Panc1 (cell line): ENCODE measurements around the gene ZNF662. TPM values are rescaled to one million over a fixed set of nuclear protein-coding genes. Genes with fewer than 3 reads are reported as not detected.

Source experiments
- ATAC-seq: fragments of 200-7000 bp; cut with Tn5 transposase; 2 replicates; pipeline ENCODE4 v1.9.1; 2020; ENCODE audit warnings: mild to moderate bottlenecking, moderate library complexity
- BruUV-seq: library from RNA; stranded (reverse); fragments of 400-500 nt; replicated peaks from 2 replicates; lab custom pipeline; 2021; lab: Mats Ljungman, UMichigan
- CTCF ChIA-PET: fragments of 300-600 bp; sonication (Branson Sonifier 250); formaldehyde crosslinking; loops from one replicate; lab custom pipeline; 2022; ENCODE audit warnings: antibody characterized with exemption; lab: Charles Lee
- POLR2A ChIA-PET: fragments of 300-600 bp; sonication (Branson Sonifier 250); formaldehyde crosslinking; loops from one replicate; lab custom pipeline; 2022; ENCODE audit warnings: antibody characterized with exemption; lab: Charles Lee
- DNase-seq: peaks from one replicate; pipeline ENCODE4 v3.0.0-alpha.2; 2010; ENCODE audit warnings: low read depth, low spot score
- H3K27ac ChIP-seq: 2 replicates; pipeline ENCODE4 v1.5.1; 2011; ENCODE audit warnings: mild to moderate bottlenecking, low read length, inconsistent platforms
- H3K27me3 ChIP-seq: fragments of 200-500 bp; sonication (Bioruptor generic); 2 replicates; pipeline ENCODE4 v1.6.0; 2014; ENCODE audit warnings: low read length, inconsistent platforms; ENCODE audit not compliant: control insufficient read depth, insufficient read depth
- H3K36me3 ChIP-seq: fragments of 200-500 bp; sonication (Bioruptor generic); 2 replicates; pipeline ENCODE4 v1.5.1; 2014; ENCODE audit warnings: inconsistent platforms, mild to moderate bottlenecking, low read length, moderate library complexity; ENCODE audit not compliant: control insufficient read depth, insufficient read depth
- H3K4me1 ChIP-seq: 2 replicates; pipeline ENCODE4 v1.5.1; 2011; ENCODE audit warnings: inconsistent platforms, mild to moderate bottlenecking, low read length, moderate library complexity; ENCODE audit not compliant: control insufficient read depth, insufficient read depth
- H3K4me3 ChIP-seq, 2 experiments: 2 replicates each; pipeline ENCODE4 v1.5.1; 2011 to 2012; ENCODE audit warnings: low read depth in 2 of 2, low read length in 2 of 2, mild to moderate bottlenecking in 2 of 2, inconsistent platforms in 1 of 2, moderate library complexity in 1 of 2
- H3K9me3 ChIP-seq: fragments of 200-500 bp; sonication (Bioruptor generic); 2 replicates; pipeline ENCODE4 v1.5.1; 2014; ENCODE audit warnings: low read depth, mild to moderate bottlenecking, inconsistent platforms, low read length, moderate library complexity; ENCODE audit not compliant: control insufficient read depth, insufficient read depth
- POLR2AphosphoS5 ChIP-seq: IDR thresholded peaks from 2 replicates; pipeline ENCODE4 v1.6.1; 2012; ENCODE audit warnings: mild to moderate bottlenecking, low read depth, low read length, moderate library complexity
- SIN3A ChIP-seq: IDR thresholded peaks from 2 replicates; pipeline ENCODE4 v1.6.1; 2012; ENCODE audit warnings: low read depth, mild to moderate bottlenecking, low read length, moderate library complexity, borderline replicate concordance; ENCODE audit not compliant: insufficient read depth
- TCF7L2 ChIP-seq: IDR thresholded peaks from 2 replicates; pipeline ENCODE4 v1.6.1; 2011; ENCODE audit warnings: mild to moderate bottlenecking, low read depth, low read length, inconsistent platforms
- in situ Hi-C: cut with HindIII; loops from 2 replicates; pipeline ENCODE4 v1.10.0; 2016; ENCODE audit warnings: low sequenced_read_pairs, low pct_unique_long_range_greater_than_20kb
- intact Hi-C: fragments of 100-400 bp; cut with micrococcal nuclease; formaldehyde crosslinking; loops from one replicate; pipeline ENCODE4 v1.10.0; 2022; ENCODE audit not compliant: unreplicated experiment
- total RNA-seq: library from RNA; stranded (reverse); gene quantifications from one replicate; pipeline ENCODE4 v1.2.1, GENCODE V29; 2021; ENCODE audit not compliant: unreplicated experiment
- TF ChIP-seq, protein P1 (sequence below), 2 experiments: IDR thresholded peaks; 2 replicates each; pipeline ENCODE4 v1.6.1; 2011 to 2012; ENCODE audit warnings: low read depth in 2 of 2, control low read depth in 1 of 2, low read length in 1 of 2, mild to moderate bottlenecking in 1 of 2, moderate library complexity in 1 of 2; ENCODE audit not compliant: insufficient read depth in 1 of 2
- TF ChIP-seq, protein P2 (sequence below): fragments of 450-650 bp; IDR thresholded peaks from 2 replicates; pipeline ENCODE4 v1.5.1; 2017; ENCODE audit warnings: mild to moderate bottlenecking

The ZNF662 gene
- total RNA-seq, 1 experiment from 2014 or later: not detected

- Histone ChIP-seq H3K4me1 (no peaks in the 10 kb centered on the region), H3K9me3 (no peaks in the 10 kb centered on the region), H3K36me3 (no peaks in the 10 kb centered on the region), H3K27ac (no peak overlapping the region), H3K4me3 (no peak overlapping the region), H3K27me3 (no peaks in the 10 kb centered on the region)
- DNase-seq (no peak), ATAC-seq (no peak)
- no TSS peak for BruUV-seq
- TF ChIP-seq, protein P1, sequence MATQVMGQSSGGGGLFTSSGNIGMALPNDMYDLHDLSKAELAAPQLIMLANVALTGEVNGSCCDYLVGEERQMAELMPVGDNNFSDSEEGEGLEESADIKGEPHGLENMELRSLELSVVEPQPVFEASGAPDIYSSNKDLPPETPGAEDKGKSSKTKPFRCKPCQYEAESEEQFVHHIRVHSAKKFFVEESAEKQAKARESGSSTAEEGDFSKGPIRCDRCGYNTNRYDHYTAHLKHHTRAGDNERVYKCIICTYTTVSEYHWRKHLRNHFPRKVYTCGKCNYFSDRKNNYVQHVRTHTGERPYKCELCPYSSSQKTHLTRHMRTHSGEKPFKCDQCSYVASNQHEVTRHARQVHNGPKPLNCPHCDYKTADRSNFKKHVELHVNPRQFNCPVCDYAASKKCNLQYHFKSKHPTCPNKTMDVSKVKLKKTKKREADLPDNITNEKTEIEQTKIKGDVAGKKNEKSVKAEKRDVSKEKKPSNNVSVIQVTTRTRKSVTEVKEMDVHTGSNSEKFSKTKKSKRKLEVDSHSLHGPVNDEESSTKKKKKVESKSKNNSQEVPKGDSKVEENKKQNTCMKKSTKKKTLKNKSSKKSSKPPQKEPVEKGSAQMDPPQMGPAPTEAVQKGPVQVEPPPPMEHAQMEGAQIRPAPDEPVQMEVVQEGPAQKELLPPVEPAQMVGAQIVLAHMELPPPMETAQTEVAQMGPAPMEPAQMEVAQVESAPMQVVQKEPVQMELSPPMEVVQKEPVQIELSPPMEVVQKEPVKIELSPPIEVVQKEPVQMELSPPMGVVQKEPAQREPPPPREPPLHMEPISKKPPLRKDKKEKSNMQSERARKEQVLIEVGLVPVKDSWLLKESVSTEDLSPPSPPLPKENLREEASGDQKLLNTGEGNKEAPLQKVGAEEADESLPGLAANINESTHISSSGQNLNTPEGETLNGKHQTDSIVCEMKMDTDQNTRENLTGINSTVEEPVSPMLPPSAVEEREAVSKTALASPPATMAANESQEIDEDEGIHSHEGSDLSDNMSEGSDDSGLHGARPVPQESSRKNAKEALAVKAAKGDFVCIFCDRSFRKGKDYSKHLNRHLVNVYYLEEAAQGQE (IDR thresholded peaks at IDR 0.05; ENCODE audit: insufficient read depth in 1 of 2, low read depth in 2 of 2, low read length in 1 of 2): no peak
- TF ChIP-seq SIN3A: no peak
- TF ChIP-seq POLR2AphosphoS5: no peak
- TF ChIP-seq, protein P2, sequence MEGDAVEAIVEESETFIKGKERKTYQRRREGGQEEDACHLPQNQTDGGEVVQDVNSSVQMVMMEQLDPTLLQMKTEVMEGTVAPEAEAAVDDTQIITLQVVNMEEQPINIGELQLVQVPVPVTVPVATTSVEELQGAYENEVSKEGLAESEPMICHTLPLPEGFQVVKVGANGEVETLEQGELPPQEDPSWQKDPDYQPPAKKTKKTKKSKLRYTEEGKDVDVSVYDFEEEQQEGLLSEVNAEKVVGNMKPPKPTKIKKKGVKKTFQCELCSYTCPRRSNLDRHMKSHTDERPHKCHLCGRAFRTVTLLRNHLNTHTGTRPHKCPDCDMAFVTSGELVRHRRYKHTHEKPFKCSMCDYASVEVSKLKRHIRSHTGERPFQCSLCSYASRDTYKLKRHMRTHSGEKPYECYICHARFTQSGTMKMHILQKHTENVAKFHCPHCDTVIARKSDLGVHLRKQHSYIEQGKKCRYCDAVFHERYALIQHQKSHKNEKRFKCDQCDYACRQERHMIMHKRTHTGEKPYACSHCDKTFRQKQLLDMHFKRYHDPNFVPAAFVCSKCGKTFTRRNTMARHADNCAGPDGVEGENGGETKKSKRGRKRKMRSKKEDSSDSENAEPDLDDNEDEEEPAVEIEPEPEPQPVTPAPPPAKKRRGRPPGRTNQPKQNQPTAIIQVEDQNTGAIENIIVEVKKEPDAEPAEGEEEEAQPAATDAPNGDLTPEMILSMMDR: no peak
- TF ChIP-seq TCF7L2: no peak
- intact Hi-C loops (no loop called here), in situ Hi-C loops (no loop called here)
- CTCF ChIA-PET: no interaction called here
- POLR2A ChIA-PET: no interaction called here
These were observed 32.5 kb upstream of the ZNF662 start for GRCh38 chr3:42873221-42873982.

- intact Hi-C loops: no loop called here
These were observed 31.2 kb upstream of the ZNF662 start for GRCh38 chr3:42874749-42875148.

More at GRCh38 chr3:42874749-42875148, 31.2 kb upstream of the ZNF662 start:
- H3K36me3 ChIP-seq: no peaks in the 10 kb centered on the region
- no peaks in the 10 kb centered on the region for H3K4me1 ChIP-seq
- H3K9me3 ChIP-seq: no peaks in the 10 kb centered on the region
- no TSS peak for BruUV-seq
- H3K27ac ChIP-seq: no peak overlapping the region
- in situ Hi-C loops: no loop called here
- no peaks in the 10 kb centered on the region for H3K27me3 ChIP-seq
- TF ChIP-seq, protein P1 (IDR thresholded peaks at IDR 0.05; ENCODE audit: insufficient read depth in 1 of 2, low read depth in 2 of 2, low read length in 1 of 2): no peak
- no peak for TF ChIP-seq POLR2AphosphoS5
- no peak for TF ChIP-seq TCF7L2
- TF ChIP-seq, protein P2: no peak
- no peak for TF ChIP-seq SIN3A
- ATAC-seq (no peak), DNase-seq (no peak)
- CTCF ChIA-PET: interaction anchor here (0.6 kb wide), 1 partner anchor 32 kb away, joined by 3 read pairs; no protein-coding TSS in a partner anchor
- no peak overlapping the region for H3K4me3 ChIP-seq
- POLR2A ChIA-PET: no interaction called here
